HEK293 (cell line): ENCODE results near the gene TPH2.

ENCODE experiments used
- CTCF ChIA-PET: fragments of 350-600 bp; formaldehyde crosslinking; extraction: SDS; loops from one replicate; lab custom pipeline; 2021; ENCODE audit warnings: antibody characterized with exemption; lab: Yijun Ruan, JAX
- POLR2A ChIA-PET: fragments of 300-600 bp; formaldehyde crosslinking; extraction: SDS; loops from one replicate; lab custom pipeline; 2020; ENCODE audit warnings: antibody characterized with exemption, inconsistent platforms; lab: Yijun Ruan, JAX
- H3K27ac ChIP-seq: fragments of 200-500 bp; sonication (Bioruptor generic); 2 replicates; pipeline ENCODE4 v1.5.1; 2014; ENCODE audit warnings: low read depth, low read length, control low read depth, inconsistent platforms; ENCODE audit errors: extremely low read depth
- H3K36me3 ChIP-seq, 2 experiments: fragments of 200-500 bp in 1 of 2; sonication (Bioruptor generic) in 1 of 2; 1 replicate in 1 of 2; 2 replicates in 1 of 2; pipeline ENCODE4 v1.5.1; 2014 to 2017; ENCODE audit warnings: inconsistent platforms in 2 of 2, low read length in 2 of 2; ENCODE audit not compliant: control insufficient read depth in 2 of 2, insufficient read depth in 1 of 2
- H3K4me1 ChIP-seq: fragments of 200-500 bp; sonication (Bioruptor generic); 2 replicates; pipeline ENCODE4 v1.5.1; 2014; ENCODE audit warnings: mild to moderate bottlenecking, low read length, inconsistent platforms; ENCODE audit not compliant: control insufficient read depth, insufficient read depth
- H3K4me3 ChIP-seq: 2 replicates; pipeline ENCODE4 v1.5.1; 2011; ENCODE audit warnings: low read depth, mild to moderate bottlenecking, control low read depth, low read length, moderate library complexity
- H3K9me3 ChIP-seq: fragments of 200-500 bp; sonication (Bioruptor generic); 2 replicates; pipeline ENCODE4 v1.5.1; 2014; ENCODE audit warnings: low read depth, low read length, inconsistent platforms; ENCODE audit not compliant: control insufficient read depth, insufficient read depth
- FEZF1 ChIP-seq: fragments of 450-650 bp; formaldehyde crosslinking; IDR thresholded peaks from 2 replicates; pipeline ENCODE4 v1.5.1; 2016; ENCODE audit warnings: missing biosample characterization, missing genetic modification characterization
- GLI4 ChIP-seq: fragments of 450-650 bp; formaldehyde crosslinking; IDR thresholded peaks from 2 replicates; pipeline ENCODE4 v1.5.1; 2016; ENCODE audit warnings: missing biosample characterization, missing genetic modification characterization
- HOXC10 ChIP-seq: sonication (generic); formaldehyde crosslinking; IDR thresholded peaks from 2 replicates; pipeline ENCODE4 v1.8.1; 2023; ENCODE audit warnings: mild to moderate bottlenecking, missing genetic modification reagents
- KLF7 ChIP-seq: fragments of 450-650 bp; formaldehyde crosslinking; IDR thresholded peaks from 2 replicates; pipeline ENCODE4 v1.5.1; 2016; ENCODE audit warnings: missing biosample characterization, missing genetic modification characterization, borderline replicate concordance
- KLF8 ChIP-seq: fragments of 450-650 bp; formaldehyde crosslinking; IDR thresholded peaks from 2 replicates; pipeline ENCODE4 v1.5.1; 2016; ENCODE audit warnings: missing biosample characterization, missing genetic modification characterization
- KLF9 ChIP-seq: fragments of 450-650 bp; formaldehyde crosslinking; IDR thresholded peaks from 2 replicates; pipeline ENCODE4 v1.5.1; 2016; ENCODE audit warnings: missing biosample characterization, missing genetic modification characterization, low read depth
- MEIS1 ChIP-seq: sonication (generic); formaldehyde crosslinking; IDR thresholded peaks from 2 replicates; pipeline ENCODE4 v1.8.1; 2022; ENCODE audit warnings: missing genetic modification reagents, mild to moderate bottlenecking, borderline replicate concordance
- OSR2 ChIP-seq: fragments of 450-650 bp; formaldehyde crosslinking; IDR thresholded peaks from 2 replicates; pipeline ENCODE4 v1.5.1; 2016; ENCODE audit warnings: missing biosample characterization, missing genetic modification characterization
- SP3 ChIP-seq: fragments of 450-650 bp; formaldehyde crosslinking; IDR thresholded peaks from 2 replicates; pipeline ENCODE4 v1.5.1; 2016; ENCODE audit warnings: missing biosample characterization, missing genetic modification characterization
- YY2 ChIP-seq: fragments of 450-650 bp; formaldehyde crosslinking; IDR thresholded peaks from 2 replicates; pipeline ENCODE4 v1.5.1; 2016; ENCODE audit warnings: missing biosample characterization, missing genetic modification characterization
- ZNF155 ChIP-seq: fragments of 450-650 bp; formaldehyde crosslinking; IDR thresholded peaks from 2 replicates; pipeline ENCODE4 v1.5.1; 2016; ENCODE audit warnings: missing biosample characterization, missing genetic modification characterization
- ZNF341 ChIP-seq: fragments of 450-650 bp; formaldehyde crosslinking; IDR thresholded peaks from 2 replicates; pipeline ENCODE4; 2016; ENCODE audit warnings: low read depth, missing biosample characterization, missing genetic modification characterization
- ZNF366 ChIP-seq: fragments of 450-650 bp; formaldehyde crosslinking; conservative IDR thresholded peaks from 2 replicates; pipeline ENCODE4 v1.5.1; 2016; ENCODE audit warnings: missing biosample characterization, missing genetic modification characterization
- ZNF423 ChIP-seq: fragments of 450-650 bp; formaldehyde crosslinking; IDR thresholded peaks from 2 replicates; pipeline ENCODE4 v1.5.1; 2016; ENCODE audit warnings: missing biosample characterization, missing genetic modification characterization
- ZNF529 ChIP-seq: fragments of 450-650 bp; formaldehyde crosslinking; IDR thresholded peaks from 2 replicates; pipeline ENCODE4 v1.5.1; 2017; ENCODE audit warnings: missing genetic modification characterization, missing biosample characterization; ENCODE audit not compliant: insufficient replicate concordance
- ZNF561 ChIP-seq: fragments of 450-650 bp; IDR thresholded peaks from 2 replicates; pipeline ENCODE4 v1.5.1; 2018; ENCODE audit warnings: missing biosample characterization, missing genetic modification characterization, borderline replicate concordance
- ZNF585B ChIP-seq: fragments of 450-650 bp; formaldehyde crosslinking; IDR thresholded peaks from 2 replicates; pipeline ENCODE4 v1.5.1; 2016; ENCODE audit warnings: missing biosample characterization, missing genetic modification characterization
- ZNF629 ChIP-seq: fragments of 450-650 bp; formaldehyde crosslinking; IDR thresholded peaks from 2 replicates; pipeline ENCODE4 v1.5.1; 2017; ENCODE audit warnings: missing biosample characterization, missing genetic modification characterization
- ZNF701 ChIP-seq: fragments of 450-650 bp; formaldehyde crosslinking; IDR thresholded peaks from 2 replicates; pipeline ENCODE4 v1.5.1; 2016; ENCODE audit warnings: missing biosample characterization, missing genetic modification characterization
- TF ChIP-seq, protein P1 (sequence below): fragments of 450-650 bp; IDR thresholded peaks from 2 replicates; pipeline ENCODE4 v1.5.1; 2018; ENCODE audit warnings: missing biosample characterization, mild to moderate bottlenecking, missing genetic modification characterization
- TF ChIP-seq, protein P2 (sequence below): fragments of 450-650 bp; IDR thresholded peaks from 2 replicates; pipeline ENCODE4 v1.5.1; 2018; ENCODE audit warnings: missing biosample characterization, missing genetic modification characterization
- TF ChIP-seq, protein P3 (sequence below): fragments of 450-650 bp; formaldehyde crosslinking; IDR thresholded peaks from 2 replicates; pipeline ENCODE4; 2016; ENCODE audit warnings: missing biosample characterization, missing genetic modification characterization
- TF ChIP-seq, protein P4 (sequence below): sonication (generic); formaldehyde crosslinking; IDR thresholded peaks from 2 replicates; pipeline ENCODE4 v1.8.1; 2022; ENCODE audit warnings: mild to moderate bottlenecking, moderate library complexity, missing genetic modification reagents
- TF ChIP-seq, protein P5 (sequence below): fragments of 450-650 bp; formaldehyde crosslinking; IDR thresholded peaks from 2 replicates; pipeline ENCODE4 v1.5.1; 2017; ENCODE audit warnings: missing biosample characterization, missing genetic modification characterization

Gene TPH2

DNA sequence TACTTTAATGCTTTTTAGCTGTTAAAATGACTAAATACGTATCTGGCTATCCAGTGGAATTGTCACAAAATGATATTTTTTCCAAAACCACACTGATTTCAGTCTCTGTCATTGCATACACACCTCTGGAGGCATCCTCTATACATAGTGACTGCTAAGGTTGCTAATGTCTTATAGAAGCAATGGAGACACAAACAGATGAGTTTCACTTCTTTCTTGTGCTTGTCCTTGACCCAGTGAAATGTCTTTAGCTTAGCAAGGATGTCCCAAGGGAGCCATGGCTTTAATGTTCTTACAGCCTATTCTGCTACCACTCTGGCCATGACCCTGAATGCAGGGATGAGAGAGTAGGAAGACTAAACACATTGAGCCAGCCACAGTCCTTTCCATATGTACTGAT, 90.3 kb downstream of the TPH2 start:
- Histone ChIP-seq H3K4me3 (no peak overlapping the region), H3K27ac (no peak overlapping the region), H3K9me3 (no peaks in the 10 kb centered on the region)
- TF ChIP-seq MEIS1 (CRISPR knock-in tag): no peak
- no peak for TF ChIP-seq ZNF341 (tag by site-specific recombination)
- TF ChIP-seq YY2 (tag by site-specific recombination): no peak
- TF ChIP-seq, protein P1, sequence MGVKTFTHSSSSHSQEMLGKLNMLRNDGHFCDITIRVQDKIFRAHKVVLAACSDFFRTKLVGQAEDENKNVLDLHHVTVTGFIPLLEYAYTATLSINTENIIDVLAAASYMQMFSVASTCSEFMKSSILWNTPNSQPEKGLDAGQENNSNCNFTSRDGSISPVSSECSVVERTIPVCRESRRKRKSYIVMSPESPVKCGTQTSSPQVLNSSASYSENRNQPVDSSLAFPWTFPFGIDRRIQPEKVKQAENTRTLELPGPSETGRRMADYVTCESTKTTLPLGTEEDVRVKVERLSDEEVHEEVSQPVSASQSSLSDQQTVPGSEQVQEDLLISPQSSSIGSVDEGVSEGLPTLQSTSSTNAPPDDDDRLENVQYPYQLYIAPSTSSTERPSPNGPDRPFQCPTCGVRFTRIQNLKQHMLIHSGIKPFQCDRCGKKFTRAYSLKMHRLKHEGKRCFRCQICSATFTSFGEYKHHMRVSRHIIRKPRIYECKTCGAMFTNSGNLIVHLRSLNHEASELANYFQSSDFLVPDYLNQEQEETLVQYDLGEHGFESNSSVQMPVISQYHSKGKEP (tag by site-specific recombination): no peak
- no peak for TF ChIP-seq FEZF1
- no peak for TF ChIP-seq ZNF155 (tag by site-specific recombination)
- TF ChIP-seq, protein P2, sequence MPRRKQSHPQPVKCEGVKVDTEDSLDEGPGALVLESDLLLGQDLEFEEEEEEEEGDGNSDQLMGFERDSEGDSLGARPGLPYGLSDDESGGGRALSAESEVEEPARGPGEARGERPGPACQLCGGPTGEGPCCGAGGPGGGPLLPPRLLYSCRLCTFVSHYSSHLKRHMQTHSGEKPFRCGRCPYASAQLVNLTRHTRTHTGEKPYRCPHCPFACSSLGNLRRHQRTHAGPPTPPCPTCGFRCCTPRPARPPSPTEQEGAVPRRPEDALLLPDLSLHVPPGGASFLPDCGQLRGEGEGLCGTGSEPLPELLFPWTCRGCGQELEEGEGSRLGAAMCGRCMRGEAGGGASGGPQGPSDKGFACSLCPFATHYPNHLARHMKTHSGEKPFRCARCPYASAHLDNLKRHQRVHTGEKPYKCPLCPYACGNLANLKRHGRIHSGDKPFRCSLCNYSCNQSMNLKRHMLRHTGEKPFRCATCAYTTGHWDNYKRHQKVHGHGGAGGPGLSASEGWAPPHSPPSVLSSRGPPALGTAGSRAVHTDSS (tag by site-specific recombination): no peak
- no peak for TF ChIP-seq KLF9 (tag by site-specific recombination)
- TF ChIP-seq ZNF561 (tag by site-specific recombination): no peak
- TF ChIP-seq ZNF701 (tag by site-specific recombination): no peak
- TF ChIP-seq KLF7: no peak
- TF ChIP-seq, all 188 proteins: peak for 0
- no peaks in the 10 kb centered on the region for H3K36me3 ChIP-seq
- ChIA-PET POLR2A (no interaction called here), CTCF (interaction anchor here (2.1 kb wide), 1 partner anchor 12 kb away, joined by 7 read pairs; no protein-coding TSS in a partner anchor)
- no peaks in the 10 kb centered on the region for H3K4me1 ChIP-seq

DNA sequence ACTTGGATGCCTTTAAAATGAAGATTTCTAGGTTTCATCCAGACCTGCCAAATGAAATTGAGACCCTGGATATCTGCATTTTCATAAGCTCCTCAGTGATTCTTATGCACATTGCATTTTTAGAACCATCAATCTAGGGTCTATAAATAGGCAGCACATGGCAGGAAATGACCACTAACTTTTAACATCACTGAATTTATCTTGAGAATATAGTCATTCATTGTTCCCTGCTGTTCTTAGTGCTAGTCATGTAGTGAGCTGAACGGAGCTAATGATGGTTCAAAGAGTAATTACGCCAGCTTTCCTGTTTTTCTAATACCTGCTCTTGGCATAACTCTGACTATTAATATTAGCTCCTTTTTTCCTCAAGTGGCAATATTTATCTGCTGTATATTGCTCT, 91.6 kb downstream of the TPH2 start:
- TF ChIP-seq ZNF366 (no peak), HOXC10 (CRISPR knock-in tag) (no peak), KLF8 (tag by site-specific recombination) (no peak), SP3 (no peak), ZNF585B (tag by site-specific recombination) (no peak)
- TF ChIP-seq, all 188 proteins: peak for 0
- ChIA-PET POLR2A (no interaction called here), CTCF (interaction anchor here (2.1 kb wide), 1 partner anchor 13 kb away, joined by 7 read pairs; no protein-coding TSS in a partner anchor)
- H3K4me3 ChIP-seq: no peak overlapping the region
- H3K4me1 ChIP-seq: no peaks in the 10 kb centered on the region
- no peaks in the 10 kb centered on the region for H3K36me3 ChIP-seq
- no peaks in the 10 kb centered on the region for H3K9me3 ChIP-seq
- H3K27ac ChIP-seq: no peak overlapping the region

DNA sequence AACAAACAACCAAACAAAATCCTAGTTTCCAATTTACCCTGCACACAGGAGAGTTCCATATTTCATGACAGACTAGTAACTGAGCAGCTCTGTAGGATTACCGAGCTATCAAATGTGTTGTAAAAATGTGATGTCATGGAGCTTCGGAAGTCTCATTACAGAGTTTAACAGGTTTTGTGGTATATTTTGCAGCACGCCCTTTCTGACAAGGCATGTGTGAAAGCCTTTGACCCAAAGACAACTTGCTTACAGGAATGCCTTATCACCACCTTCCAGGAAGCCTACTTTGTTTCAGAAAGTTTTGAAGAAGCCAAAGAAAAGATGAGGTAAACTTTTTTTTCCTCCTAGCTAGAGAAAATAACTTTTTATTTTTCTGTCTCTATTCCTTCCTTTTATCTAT, 92.4 kb downstream of the TPH2 start:
- H3K4me1 ChIP-seq: no peaks in the 10 kb centered on the region
- H3K4me3 ChIP-seq: no peak overlapping the region
- TF ChIP-seq, protein P3, sequence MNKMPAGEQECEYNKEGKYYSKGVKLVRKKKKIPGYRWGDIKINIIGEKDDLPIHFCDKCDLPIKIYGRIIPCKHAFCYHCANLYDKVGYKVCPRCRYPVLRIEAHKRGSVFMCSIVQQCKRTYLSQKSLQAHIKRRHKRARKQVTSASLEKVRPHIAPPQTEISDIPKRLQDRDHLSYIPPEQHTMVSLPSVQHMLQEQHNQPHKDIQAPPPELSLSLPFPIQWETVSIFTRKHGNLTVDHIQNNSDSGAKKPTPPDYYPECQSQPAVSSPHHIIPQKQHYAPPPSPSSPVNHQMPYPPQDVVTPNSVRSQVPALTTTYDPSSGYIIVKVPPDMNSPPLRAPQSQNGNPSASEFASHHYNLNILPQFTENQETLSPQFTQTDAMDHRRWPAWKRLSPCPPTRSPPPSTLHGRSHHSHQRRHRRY (tag by site-specific recombination): no peak
- TF ChIP-seq ZNF629 (tag by site-specific recombination) (no peak), OSR2 (tag by site-specific recombination) (no peak), ZNF529 (tag by site-specific recombination) (no peak), ZNF423 (tag by site-specific recombination) (no peak), GLI4 (tag by site-specific recombination) (no peak)
- TF ChIP-seq, protein P4, sequence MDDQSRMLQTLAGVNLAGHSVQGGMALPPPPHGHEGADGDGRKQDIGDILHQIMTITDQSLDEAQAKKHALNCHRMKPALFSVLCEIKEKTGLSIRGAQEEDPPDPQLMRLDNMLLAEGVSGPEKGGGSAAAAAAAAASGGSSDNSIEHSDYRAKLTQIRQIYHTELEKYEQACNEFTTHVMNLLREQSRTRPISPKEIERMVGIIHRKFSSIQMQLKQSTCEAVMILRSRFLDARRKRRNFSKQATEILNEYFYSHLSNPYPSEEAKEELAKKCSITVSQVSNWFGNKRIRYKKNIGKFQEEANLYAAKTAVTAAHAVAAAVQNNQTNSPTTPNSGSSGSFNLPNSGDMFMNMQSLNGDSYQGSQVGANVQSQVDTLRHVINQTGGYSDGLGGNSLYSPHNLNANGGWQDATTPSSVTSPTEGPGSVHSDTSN: no peak
- TF ChIP-seq, protein P5, sequence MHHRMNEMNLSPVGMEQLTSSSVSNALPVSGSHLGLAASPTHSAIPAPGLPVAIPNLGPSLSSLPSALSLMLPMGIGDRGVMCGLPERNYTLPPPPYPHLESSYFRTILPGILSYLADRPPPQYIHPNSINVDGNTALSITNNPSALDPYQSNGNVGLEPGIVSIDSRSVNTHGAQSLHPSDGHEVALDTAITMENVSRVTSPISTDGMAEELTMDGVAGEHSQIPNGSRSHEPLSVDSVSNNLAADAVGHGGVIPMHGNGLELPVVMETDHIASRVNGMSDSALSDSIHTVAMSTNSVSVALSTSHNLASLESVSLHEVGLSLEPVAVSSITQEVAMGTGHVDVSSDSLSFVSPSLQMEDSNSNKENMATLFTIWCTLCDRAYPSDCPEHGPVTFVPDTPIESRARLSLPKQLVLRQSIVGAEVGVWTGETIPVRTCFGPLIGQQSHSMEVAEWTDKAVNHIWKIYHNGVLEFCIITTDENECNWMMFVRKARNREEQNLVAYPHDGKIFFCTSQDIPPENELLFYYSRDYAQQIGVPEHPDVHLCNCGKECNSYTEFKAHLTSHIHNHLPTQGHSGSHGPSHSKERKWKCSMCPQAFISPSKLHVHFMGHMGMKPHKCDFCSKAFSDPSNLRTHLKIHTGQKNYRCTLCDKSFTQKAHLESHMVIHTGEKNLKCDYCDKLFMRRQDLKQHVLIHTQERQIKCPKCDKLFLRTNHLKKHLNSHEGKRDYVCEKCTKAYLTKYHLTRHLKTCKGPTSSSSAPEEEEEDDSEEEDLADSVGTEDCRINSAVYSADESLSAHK (tag by site-specific recombination): no peak
- ChIA-PET POLR2A (no interaction called here), CTCF (interaction anchor here (2.1 kb wide), 1 partner anchor 14 kb away, joined by 7 read pairs; no protein-coding TSS in a partner anchor)
- no peaks in the 10 kb centered on the region for H3K36me3 ChIP-seq
- no peak overlapping the region for H3K27ac ChIP-seq
- H3K9me3 ChIP-seq: no peaks in the 10 kb centered on the region
